GM18498 (cell line): Measurements from ENCODE around the gene SLC38A11.

Source experiments
- ATAC-seq: cut with Tn5 transposase; IDR thresholded peaks from one replicate; pipeline ENCODE4 v1.9.1; 2021; ENCODE audit warnings: mild to moderate bottlenecking, moderate library complexity; ENCODE audit not compliant: unreplicated experiment

SLC38A11 gene

DNA sequence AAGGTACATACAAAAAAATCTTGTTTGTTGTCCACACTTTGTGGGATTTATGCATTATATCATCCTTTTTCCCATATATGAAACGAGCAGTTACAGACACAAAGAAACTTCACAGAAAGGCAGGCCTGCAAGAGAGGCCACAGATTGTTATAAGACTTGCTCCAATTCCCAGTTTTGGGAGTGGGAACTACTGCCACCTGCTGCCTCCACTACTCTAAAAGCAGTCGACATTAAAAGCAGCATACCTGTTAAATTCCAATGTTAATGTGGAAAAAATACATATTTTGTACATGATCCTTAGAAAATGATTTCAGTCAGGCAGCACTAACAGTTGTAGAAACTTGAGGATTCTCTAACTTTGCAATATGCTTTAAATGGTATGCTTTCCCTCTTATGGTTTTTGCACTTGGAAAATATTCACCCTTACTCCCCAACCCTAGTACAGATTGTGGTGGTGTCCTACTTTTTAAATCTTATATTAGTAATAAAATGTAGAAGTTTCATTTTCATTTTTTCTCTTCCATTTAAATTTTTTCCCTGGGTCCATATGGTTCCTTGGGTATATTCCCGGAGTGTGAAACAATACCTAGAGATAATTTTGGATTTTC, 37.9 kb downstream of the SLC38A11 start:
- no peak for ATAC-seq

DNA sequence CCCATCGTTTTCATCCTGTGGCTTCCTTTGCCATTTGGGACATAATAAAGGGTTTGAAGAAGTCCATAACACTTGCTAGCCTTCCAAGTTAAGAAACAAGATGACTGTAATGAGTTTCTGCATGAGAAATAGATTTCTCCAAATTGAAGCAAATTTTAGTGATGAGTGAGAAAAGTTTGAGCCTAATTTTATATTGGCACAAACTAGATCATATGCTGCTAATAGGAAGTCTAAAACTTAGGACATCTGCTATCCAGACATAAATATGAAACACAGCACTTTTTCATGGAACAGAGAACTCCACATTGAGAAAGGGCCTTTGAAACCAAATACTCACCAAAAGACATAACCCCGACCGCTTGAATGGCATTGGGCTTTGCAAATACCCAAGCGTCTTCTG, 39.8 kb downstream of the SLC38A11 start:
- ATAC-seq, result no peak

- no peak for ATAC-seq
Observed at GRCh38 chr2:164913640-164914350, 41.5 kb downstream of the SLC38A11 start.

DNA sequence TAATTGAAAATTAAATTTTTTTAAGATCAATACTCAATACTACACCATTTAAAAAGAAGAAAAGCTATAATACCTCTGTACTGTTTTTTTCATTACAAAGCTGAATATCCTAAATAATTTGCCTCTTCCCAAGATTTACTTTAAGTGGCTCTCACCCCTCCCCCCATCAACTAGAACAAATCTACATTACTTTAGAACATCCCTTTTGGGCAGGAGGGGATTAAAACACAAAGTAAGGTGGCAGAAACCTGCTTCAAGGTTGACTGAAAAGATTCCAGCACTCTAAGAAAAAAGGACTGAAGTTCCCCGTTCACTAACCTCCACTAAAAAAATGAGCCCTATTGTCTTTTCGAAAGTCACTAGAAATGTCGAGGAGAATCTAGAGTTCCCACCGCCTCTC, 42.3 kb downstream of the SLC38A11 start:
- no peak for ATAC-seq

DNA sequence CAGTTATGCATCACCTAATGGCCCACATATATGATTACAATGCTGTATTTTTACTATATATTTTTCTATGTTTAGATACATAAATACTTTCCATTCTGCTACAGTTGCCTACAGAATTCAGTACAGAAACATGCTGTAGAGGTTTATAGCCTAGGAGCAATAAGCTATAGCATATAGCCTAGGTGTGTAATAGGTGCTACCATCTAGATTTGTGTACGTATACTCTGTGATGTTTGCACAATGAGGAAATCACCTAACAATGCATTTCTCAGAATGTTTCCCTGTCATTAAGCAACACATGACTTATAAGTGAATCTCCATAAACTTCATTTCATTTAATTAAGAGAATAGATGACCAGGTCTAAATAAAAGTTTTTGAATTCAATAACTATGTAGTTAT, 43.5 kb downstream of the SLC38A11 start:
- no peak for ATAC-seq

DNA sequence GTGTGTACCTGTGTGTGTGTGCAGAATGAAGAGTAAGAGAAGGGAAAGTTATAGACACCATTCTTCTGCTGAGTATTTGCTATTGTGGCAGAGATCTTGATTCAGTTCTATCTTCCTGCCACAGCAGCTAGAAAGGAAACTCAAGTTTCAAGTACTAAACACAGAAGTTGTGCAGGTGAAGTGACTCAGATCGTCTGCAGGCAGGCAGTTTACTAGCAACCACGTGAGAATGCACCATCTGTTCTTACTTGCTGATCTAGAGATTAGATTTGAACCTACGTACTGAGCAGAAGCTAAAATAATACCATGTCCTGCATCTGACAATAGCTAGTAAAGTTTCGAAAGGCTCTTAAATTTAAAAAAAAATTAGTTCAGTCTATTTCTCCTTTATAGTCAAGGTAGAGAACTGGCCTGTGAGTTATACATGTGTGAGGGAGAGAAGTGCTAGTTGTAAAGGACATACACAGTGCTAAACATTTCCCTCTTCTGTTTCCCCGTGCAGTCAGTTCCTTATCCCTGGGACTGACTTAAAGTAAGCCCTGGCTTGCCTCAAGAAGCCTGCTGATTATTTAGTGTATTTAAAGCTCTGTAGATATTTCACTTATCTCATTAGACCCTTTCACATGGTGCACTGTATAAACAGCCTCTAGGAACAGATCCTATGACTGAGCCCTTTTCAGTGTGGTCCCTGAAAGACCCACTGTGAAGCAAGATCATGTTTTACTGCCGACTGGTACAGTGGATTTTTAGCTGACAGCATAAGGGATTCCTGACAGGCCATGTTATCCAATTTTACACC, 45.0 kb downstream of the SLC38A11 start:
- peak; percentile 77 for ATAC-seq

DNA sequence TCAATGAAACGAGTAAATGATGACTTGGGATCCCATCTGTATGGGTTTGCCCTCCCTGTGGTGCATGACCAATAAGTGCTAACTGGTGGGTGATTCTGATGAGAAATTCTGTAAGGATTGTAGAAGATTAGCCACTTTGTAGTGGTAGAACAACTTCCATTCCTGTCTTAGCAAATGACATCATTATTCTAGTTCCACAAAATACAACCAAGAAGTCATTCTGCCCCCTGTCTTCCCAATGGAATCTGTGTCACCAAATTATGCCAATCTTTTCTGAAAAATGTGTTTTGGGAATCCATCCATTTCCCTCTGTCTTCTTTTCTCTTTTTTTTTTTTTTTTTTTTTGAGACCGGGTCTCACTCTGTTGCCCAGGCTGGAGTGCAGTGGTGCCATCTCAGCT, 48.4 kb downstream of the SLC38A11 start:
- ATAC-seq, result no peak

DNA sequence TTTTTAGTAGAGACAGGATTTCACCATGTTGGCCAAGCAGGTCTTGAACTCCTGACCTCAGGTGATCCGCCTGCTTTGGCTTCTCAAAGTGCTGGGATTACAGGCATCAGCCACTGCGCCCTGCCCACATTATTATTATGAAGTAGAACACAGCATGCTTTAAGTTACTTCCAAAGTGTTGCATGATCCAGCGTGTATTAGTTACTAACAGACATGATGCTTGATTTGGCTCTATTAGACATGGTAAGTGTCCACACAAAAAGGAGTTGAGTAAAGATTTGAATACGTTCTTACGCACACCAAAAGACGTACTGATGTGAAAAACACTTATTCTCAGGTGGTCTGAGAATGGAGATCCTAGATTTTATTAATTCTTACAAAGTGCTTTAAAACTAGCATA, 50.0 kb downstream of the SLC38A11 start:
- no peak for ATAC-seq

DNA sequence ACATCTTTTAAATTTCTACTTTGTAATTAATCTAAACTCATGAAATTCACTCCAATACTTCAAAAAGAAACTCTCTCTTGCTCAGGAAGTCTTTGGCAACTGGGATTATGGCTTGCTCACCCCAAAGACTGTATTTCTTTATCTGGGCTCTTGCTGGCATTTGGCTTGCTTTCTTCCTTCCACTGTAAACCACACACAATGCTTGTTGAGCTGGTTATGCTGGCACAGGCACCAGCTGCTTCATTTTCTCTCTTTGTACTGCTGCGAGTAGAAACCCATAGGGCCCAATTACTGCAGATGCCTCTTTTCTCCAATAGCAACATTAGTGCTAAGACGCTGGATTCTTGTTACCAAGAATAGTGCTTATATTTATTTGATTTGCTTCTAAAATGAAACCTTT, 51.4 kb downstream of the SLC38A11 start:
- ATAC-seq, result no peak

- ATAC-seq, result no peak
Observed at GRCh38 chr2:164903204-164903603, 52.1 kb downstream of the SLC38A11 start.

DNA sequence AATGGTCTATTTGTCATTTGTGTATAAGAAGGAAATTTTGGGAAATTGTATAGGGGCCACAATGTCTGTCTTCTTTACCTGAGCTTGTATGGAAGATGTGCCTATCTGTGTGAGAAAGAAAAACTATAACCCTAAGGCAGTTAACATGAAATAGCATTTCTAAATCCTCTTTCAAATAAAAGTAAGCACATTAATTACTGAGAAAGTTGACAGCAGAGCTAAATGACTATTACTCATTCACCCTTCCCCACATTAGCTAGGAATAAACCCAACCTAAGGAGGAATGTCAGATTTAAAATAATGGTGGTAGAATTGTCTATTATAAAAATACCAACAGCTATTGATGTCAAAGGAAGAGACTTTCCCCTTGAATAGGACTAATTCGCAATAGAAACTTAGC, 56.2 kb downstream of the SLC38A11 start:
- no peak for ATAC-seq

DNA sequence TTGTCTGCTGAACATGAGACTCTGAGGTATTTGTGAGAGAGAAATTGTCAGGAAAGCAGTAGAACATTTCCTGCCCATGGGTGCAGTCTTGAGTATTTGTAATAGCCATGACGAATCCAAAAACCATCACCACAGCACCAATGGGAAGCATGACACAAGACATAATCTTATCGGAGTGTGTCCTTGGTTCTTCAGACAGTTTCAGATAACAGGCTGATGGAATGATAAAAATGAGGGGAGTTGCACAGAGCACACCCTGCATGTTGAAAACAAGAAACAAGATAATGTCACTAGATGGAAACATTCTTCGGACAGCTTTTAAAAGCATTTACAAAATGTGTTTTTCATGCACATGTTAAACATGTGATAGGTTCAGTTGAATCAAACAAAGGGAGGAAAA, 56.9 kb downstream of the SLC38A11 start:
- ATAC-seq, result no peak

GRCh38 chr2:164897469-164898260, 57.7 kb downstream of the SLC38A11 start:
- no peak for ATAC-seq

DNA sequence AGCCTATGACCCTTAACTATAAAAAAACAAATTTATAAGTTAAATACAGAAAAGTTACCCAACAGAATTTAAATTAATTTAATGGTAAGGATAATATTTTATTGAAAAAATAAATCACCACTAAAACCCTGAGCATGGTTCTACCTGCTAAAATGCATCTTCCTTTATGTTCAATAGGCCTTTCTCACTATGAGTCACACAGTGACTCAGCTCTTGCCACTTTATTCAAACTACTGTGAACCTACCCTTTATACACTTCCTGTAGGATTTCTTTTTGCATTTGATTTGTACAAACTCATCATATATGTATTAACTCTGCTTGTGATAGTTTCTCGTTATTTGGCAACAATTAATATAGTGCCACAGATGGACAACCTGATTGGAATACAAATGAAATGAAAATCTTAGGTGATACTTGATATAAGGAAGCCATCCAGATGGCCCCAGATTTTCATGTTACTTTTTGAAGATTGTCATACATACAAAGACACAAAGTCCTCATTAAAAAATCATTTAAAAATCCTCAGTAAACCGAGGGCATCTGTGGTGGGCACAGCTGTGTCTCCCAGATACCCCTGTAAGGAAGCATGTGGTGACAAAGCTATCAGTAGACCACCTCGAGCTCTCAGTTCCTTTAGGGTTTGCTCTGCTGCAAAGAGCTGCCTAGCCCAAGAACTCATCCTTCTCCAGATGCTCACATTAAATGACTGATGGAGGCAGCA, 58.5 kb downstream of the SLC38A11 start:
- peak; percentile 97 for ATAC-seq

GRCh38 chr2:164896226-164896625, 59.1 kb downstream of the SLC38A11 start:
- no peak for ATAC-seq

GRCh38 chr2:164891460-164891859, 63.9 kb downstream of the SLC38A11 start:
- no peak for ATAC-seq

DNA sequence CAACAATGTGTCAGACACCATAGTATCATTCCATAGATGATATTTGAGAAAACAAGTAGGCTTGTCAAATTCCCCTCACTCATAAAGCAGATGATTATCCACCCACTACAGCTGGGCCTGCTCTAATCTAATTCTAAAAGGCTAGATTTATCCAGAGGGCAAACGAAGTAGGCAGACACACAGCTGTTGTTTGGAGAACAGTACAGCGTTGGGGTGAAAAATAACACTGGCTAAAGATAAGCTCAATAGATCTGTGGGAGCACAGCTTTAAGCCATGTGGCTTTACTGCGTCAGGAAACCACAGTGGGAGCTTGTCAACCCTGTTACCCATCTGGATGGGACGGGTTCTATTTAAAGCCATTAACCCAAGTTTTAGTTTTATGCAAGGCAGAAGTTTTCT, 64.8 kb downstream of the SLC38A11 start:
- no peak for ATAC-seq

GRCh38 chr2:164888592-164888991, 66.7 kb downstream of the SLC38A11 start:
- no peak for ATAC-seq

- ATAC-seq, result no peak
Observed at GRCh38 chr2:164887434-164888144, 67.7 kb downstream of the SLC38A11 start.

DNA sequence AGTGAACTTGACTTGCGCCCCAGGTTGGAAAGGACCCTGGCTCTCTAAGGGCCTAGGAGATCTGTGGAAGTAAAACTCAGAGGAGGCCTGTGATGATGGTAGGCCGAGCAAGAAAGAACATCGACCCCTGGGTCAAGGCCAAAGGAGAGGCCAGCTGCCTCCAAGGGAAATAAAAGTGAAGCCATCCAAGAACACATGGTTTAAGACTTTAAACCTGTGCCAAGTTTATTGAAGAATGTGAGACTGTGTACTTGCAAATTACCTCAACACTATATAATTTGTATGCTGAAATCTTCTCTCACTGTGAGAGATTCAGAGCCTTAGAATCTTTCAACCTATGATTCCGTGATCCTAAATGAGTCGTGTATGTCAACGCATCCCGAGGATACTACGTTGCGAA, 73.0 kb downstream of the SLC38A11 start:
- no peak for ATAC-seq
